WTC11 (cell line): ENCODE data around the gene PCGF2. TPM values are rescaled to one million over a fixed set of nuclear protein-coding genes. Genes with fewer than 3 reads are reported as not detected.

Source experiments
- ATAC-seq: fragments of 200-7000 bp; cut with Tn5 transposase; 2 replicates; pipeline ENCODE4 v1.10.0; 2021; ENCODE audit warnings: mild to moderate bottlenecking, moderate library complexity
- CTCF ChIA-PET: fragments of 300-600 bp; sonication (Branson Sonifier 250); formaldehyde crosslinking; loops from one replicate; lab custom pipeline; 2021; ENCODE audit warnings: antibody characterized with exemption; lab: Charles Lee
- POLR2A ChIA-PET: fragments of 350-600 bp; sonication (Branson Sonifier 250); formaldehyde crosslinking; loops from one replicate; lab custom pipeline; 2021; ENCODE audit warnings: antibody characterized with exemption; lab: Charles Lee
- DNase-seq: peaks from one replicate; pipeline ENCODE4 v3.0.0; 2021; ENCODE audit warnings: low spot score
- H3K27ac Mint-ChIP-seq: 2 replicates; pipeline ENCODE4 v1.8.0; 2021; ENCODE audit warnings: mixed read lengths
- H3K27me3 Mint-ChIP-seq: 2 replicates; pipeline ENCODE4 v1.8.0; 2021; ENCODE audit warnings: low read depth, mild to moderate bottlenecking, moderate library complexity, mixed read lengths
- H3K36me3 Mint-ChIP-seq: 2 replicates; pipeline ENCODE4 v1.8.0; 2021; ENCODE audit warnings: mixed read lengths
- H3K4me1 Mint-ChIP-seq: 2 replicates; pipeline ENCODE4 v1.8.0; 2022; ENCODE audit warnings: mixed read lengths
- H3K4me3 Mint-ChIP-seq: 2 replicates; pipeline ENCODE4 v1.8.0; 2021; ENCODE audit warnings: mild to moderate bottlenecking, moderate library complexity, mixed read lengths
- H3K9me3 Mint-ChIP-seq: 2 replicates; pipeline ENCODE4 v1.8.0; 2021; ENCODE audit warnings: mixed read lengths
- EMX1 ChIP-seq: fragments of 250-450 bp; sonication (Bioruptor Pico); IDR thresholded peaks from 2 replicates; pipeline ENCODE4 v1.8.0; 2021; ENCODE audit warnings: mild to moderate bottlenecking
- ETV6 ChIP-seq: sonication (generic); formaldehyde crosslinking; IDR thresholded peaks from 2 replicates; pipeline ENCODE4 v1.8.1; 2022; ENCODE audit warnings: mild to moderate bottlenecking, missing genetic modification reagents
- FOXK1 ChIP-seq: sonication (generic); formaldehyde crosslinking; IDR thresholded peaks from 2 replicates; pipeline ENCODE4 v1.8.0; 2022; ENCODE audit warnings: mild to moderate bottlenecking, moderate library complexity, missing genetic modification reagents
- GTF2I ChIP-seq: fragments of 250-450 bp; sonication (Bioruptor Pico); conservative IDR thresholded peaks from 2 replicates; pipeline ENCODE4 v1.4.0; 2021; ENCODE audit warnings: mild to moderate bottlenecking
- HMGA2 ChIP-seq: fragments of 250-450 bp; sonication (Bioruptor Pico); IDR thresholded peaks from 2 replicates; pipeline ENCODE4 v1.4.0; 2021; ENCODE audit warnings: mild to moderate bottlenecking, moderate library complexity
- SP1 ChIP-seq: sonication (generic); formaldehyde crosslinking; conservative IDR thresholded peaks from 2 replicates; pipeline ENCODE4 v1.8.1; 2022; ENCODE audit warnings: missing genetic modification reagents
- TCF7 ChIP-seq: sonication (generic); formaldehyde crosslinking; IDR thresholded peaks from 2 replicates; pipeline ENCODE4 v1.8.0; 2022; ENCODE audit warnings: mild to moderate bottlenecking, low read depth, missing genetic modification reagents, moderate library complexity
- ZNF423 ChIP-seq: fragments of 250-450 bp; sonication (Bioruptor Pico); IDR thresholded peaks from 2 replicates; pipeline ENCODE4 v2.1.2; 2022; ENCODE audit warnings: mild to moderate bottlenecking, moderate library complexity
- total RNA-seq: library from RNA; stranded (reverse); gene quantifications from 3 replicates; pipeline ENCODE4 v1.2.3, GENCODE V29; 2021
- TF ChIP-seq, protein P1 (sequence below): sonication (generic); formaldehyde crosslinking; IDR thresholded peaks from 2 replicates; pipeline ENCODE4 v1.8.0; 2022; ENCODE audit warnings: missing genetic modification reagents
- TF ChIP-seq, protein P2 (sequence below): sonication (generic); formaldehyde crosslinking; IDR thresholded peaks from 2 replicates; pipeline ENCODE4 v1.8.1; 2022; ENCODE audit warnings: mild to moderate bottlenecking, missing genetic modification reagents, moderate library complexity, borderline replicate concordance
- TF ChIP-seq, protein P3 (sequence below): sonication (generic); formaldehyde crosslinking; IDR thresholded peaks from 2 replicates; pipeline ENCODE4 v1.8.1; 2023; ENCODE audit warnings: mild to moderate bottlenecking, missing genetic modification reagents, moderate library complexity
- TF ChIP-seq, protein P4 (sequence below): sonication (generic); formaldehyde crosslinking; IDR thresholded peaks from 2 replicates; pipeline ENCODE4 v1.8.0; 2022; ENCODE audit warnings: mild to moderate bottlenecking, missing genetic modification reagents
- TF ChIP-seq, protein P5 (sequence below): sonication (generic); formaldehyde crosslinking; IDR thresholded peaks from 2 replicates; pipeline ENCODE4 v1.8.1; 2023; ENCODE audit warnings: mild to moderate bottlenecking, moderate library complexity, missing genetic modification reagents
- TF ChIP-seq, protein P6 (sequence below): sonication (generic); formaldehyde crosslinking; IDR thresholded peaks from 2 replicates; pipeline ENCODE4 v1.8.1; 2022; ENCODE audit warnings: mild to moderate bottlenecking, moderate library complexity, missing genetic modification reagents
- TF ChIP-seq, protein P7 (sequence below): sonication (generic); formaldehyde crosslinking; IDR thresholded peaks from 2 replicates; pipeline ENCODE4 v1.8.0; 2023; ENCODE audit warnings: missing genetic modification reagents, mild to moderate bottlenecking, borderline replicate concordance

PCGF2 gene
- total RNA-seq, 1 experiment from 2014 or later: 104 TPM

DNA sequence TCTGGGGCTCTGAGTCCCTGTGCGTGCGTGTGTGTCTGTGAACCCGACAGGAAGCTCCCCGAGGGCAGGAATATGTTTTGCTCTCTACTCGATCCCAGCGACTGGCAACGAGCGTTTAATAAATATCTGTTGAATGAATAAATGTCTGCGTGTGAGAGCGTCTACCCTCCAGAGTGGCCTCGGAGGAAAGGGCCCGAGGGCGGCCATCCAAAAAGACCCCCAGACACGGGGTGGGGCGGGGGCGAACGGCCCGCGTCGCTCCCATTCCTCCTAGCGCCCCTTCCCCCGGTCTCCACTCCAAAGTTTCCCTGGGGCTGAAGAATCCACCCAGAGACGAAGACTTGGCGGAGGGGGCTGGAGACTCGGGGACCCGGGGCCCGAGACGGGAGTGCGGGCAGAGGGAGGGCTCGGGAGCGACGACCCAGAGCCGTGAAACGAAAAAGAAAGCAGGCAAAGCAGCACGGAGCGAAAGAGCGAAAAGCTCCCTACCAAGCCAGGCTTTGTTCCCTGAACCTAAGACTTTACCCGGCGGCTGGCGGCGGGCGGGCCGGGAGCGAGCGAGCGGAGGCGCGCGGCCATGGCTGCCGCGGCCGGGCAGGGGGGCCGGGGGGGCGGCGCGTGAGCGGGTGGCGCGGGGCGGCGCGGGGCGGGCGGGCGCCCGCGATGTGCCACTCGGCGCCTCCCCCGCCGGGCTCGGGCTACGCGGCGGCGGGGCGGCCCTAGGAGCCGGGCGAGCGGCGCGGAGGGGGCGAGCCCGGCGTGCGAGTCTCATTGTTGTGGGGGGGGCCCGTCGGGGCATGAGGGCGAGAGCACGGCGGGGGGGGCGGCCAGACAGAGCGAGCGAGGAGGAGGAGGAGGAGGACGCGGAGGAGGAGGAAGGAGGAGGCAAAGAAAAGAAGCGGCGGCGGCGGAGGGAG lies 43.3 kb downstream of the PCGF2 start, which contains the start of gene MLLT6:
MLLT6 (plus strand) TSS at position 668 of the 917 bp plus-strand sequence. CDS start 360 bp downstream, outside the sequence.
- H3K27ac Mint-ChIP-seq: peak within 1 kb of the TSS; percentile 83
- TF ChIP-seq, protein P1, sequence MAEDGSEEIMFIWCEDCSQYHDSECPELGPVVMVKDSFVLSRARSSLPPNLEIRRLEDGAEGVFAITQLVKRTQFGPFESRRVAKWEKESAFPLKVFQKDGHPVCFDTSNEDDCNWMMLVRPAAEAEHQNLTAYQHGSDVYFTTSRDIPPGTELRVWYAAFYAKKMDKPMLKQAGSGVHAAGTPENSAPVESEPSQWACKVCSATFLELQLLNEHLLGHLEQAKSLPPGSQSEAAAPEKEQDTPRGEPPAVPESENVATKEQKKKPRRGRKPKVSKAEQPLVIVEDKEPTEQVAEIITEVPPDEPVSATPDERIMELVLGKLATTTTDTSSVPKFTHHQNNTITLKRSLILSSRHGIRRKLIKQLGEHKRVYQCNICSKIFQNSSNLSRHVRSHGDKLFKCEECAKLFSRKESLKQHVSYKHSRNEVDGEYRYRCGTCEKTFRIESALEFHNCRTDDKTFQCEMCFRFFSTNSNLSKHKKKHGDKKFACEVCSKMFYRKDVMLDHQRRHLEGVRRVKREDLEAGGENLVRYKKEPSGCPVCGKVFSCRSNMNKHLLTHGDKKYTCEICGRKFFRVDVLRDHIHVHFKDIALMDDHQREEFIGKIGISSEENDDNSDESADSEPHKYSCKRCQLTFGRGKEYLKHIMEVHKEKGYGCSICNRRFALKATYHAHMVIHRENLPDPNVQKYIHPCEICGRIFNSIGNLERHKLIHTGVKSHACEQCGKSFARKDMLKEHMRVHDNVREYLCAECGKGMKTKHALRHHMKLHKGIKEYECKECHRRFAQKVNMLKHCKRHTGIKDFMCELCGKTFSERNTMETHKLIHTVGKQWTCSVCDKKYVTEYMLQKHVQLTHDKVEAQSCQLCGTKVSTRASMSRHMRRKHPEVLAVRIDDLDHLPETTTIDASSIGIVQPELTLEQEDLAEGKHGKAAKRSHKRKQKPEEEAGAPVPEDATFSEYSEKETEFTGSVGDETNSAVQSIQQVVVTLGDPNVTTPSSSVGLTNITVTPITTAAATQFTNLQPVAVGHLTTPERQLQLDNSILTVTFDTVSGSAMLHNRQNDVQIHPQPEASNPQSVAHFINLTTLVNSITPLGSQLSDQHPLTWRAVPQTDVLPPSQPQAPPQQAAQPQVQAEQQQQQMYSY (CRISPR knock-in tag): peak; percentile 43; the same call in 1 of the 2 replicates
- 0 out of 2 replicates have a peak, but pooled peaks have one; percentile 4 for TF ChIP-seq TCF7 (CRISPR knock-in tag)
- no peak for TF ChIP-seq HMGA2 (CRISPR knock-in tag)
- H3K4me1 Mint-ChIP-seq: peaks cover 53% of the 10 kb centered on the region
- peaks cover 89% of the 10 kb centered on the region for H3K27me3 Mint-ChIP-seq
- H3K36me3 Mint-ChIP-seq: 0 out of 2 replicates have a peak, but pooled peaks cover 3% of the 10 kb centered on the region
- DNase-seq (peak; percentile 79), ATAC-seq (peak; percentile 19)
- ChIA-PET CTCF (interaction anchor here (0.7 to 4.9 kb wide), 9 partner anchors 14 to 281 kb away, joined by 3 to 28 read pairs (median 5); no protein-coding TSS in a partner anchor), POLR2A (interaction anchor here (1.1 to 4.2 kb wide), 4 partner anchors 11 to 253 kb away, joined by 3 to 15 read pairs (median 6); no protein-coding TSS in a partner anchor)
- peak within 1 kb of the TSS; percentile 88 for H3K4me3 Mint-ChIP-seq
- no peaks in the 10 kb centered on the region for H3K9me3 Mint-ChIP-seq

DNA sequence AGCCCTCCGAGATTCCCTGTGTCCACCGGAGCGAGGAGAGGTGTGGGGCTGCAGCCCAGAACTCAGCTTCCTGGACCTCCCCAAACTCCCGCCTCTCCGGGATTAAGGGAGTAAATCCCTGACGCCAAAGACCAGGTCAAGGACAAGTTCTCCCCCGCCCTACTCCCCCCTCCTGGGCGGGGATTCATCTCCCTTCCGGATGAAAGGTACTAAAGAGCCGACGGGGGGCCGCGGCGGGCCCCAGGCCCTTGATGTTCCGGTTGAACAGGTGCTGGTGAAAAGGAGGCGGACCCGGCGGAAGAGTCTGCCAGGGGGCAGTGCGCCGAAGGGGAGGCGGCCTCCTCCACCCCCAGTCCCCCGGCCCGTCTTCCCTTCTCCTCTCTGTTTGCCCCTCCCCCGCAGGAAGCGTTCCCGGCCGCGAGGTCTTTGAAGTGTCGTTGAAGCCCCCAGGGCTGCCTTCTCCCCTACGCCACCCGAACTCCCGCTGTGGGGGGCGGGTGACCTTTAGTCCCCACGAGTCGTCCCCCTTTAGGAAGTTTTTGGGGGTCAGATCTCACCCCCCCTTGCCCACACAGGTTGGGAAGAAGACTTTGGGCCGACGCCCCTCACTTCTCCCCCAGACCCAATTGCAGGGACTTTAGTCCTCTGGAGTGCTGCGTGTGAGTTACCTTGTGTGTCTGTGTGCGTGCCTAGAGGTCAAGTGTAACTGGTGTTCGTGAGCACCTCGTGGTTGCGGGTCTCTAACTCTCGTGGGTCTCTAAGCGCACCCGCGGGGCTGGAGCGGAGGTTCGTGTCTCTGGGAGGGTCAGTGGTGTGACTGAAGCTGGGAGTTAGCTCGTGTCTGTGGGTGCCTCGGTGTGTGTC lies 44.2 kb downstream of the PCGF2 start:
- CTCF ChIA-PET: interaction anchor here (1.0 to 4.9 kb wide), 7 partner anchors 15 to 280 kb away, joined by 3 to 28 read pairs (median 4); no protein-coding TSS in a partner anchor
- peak; percentile 46; the same call in 1 of the 2 replicates for TF ChIP-seq SP1 (CRISPR knock-in tag)
- TF ChIP-seq, protein P2, sequence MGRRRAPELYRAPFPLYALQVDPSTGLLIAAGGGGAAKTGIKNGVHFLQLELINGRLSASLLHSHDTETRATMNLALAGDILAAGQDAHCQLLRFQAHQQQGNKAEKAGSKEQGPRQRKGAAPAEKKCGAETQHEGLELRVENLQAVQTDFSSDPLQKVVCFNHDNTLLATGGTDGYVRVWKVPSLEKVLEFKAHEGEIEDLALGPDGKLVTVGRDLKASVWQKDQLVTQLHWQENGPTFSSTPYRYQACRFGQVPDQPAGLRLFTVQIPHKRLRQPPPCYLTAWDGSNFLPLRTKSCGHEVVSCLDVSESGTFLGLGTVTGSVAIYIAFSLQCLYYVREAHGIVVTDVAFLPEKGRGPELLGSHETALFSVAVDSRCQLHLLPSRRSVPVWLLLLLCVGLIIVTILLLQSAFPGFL: no peak
- TF ChIP-seq GTF2I (CRISPR knock-in tag): no peak
- TF ChIP-seq EMX1 (CRISPR knock-in tag): no peak
- TF ChIP-seq, protein P3, sequence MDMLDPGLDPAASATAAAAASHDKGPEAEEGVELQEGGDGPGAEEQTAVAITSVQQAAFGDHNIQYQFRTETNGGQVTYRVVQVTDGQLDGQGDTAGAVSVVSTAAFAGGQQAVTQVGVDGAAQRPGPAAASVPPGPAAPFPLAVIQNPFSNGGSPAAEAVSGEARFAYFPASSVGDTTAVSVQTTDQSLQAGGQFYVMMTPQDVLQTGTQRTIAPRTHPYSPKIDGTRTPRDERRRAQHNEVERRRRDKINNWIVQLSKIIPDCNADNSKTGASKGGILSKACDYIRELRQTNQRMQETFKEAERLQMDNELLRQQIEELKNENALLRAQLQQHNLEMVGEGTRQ: peak; percentile 29; the same call in 1 of the 2 replicates
- peak; percentile 37; the same call in 1 of the 2 replicates for TF ChIP-seq ETV6 (CRISPR knock-in tag)
- TF ChIP-seq, protein P4, sequence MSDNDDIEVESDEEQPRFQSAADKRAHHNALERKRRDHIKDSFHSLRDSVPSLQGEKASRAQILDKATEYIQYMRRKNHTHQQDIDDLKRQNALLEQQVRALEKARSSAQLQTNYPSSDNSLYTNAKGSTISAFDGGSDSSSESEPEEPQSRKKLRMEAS (CRISPR knock-in tag): peak; percentile 73
- TF ChIP-seq, protein P5, sequence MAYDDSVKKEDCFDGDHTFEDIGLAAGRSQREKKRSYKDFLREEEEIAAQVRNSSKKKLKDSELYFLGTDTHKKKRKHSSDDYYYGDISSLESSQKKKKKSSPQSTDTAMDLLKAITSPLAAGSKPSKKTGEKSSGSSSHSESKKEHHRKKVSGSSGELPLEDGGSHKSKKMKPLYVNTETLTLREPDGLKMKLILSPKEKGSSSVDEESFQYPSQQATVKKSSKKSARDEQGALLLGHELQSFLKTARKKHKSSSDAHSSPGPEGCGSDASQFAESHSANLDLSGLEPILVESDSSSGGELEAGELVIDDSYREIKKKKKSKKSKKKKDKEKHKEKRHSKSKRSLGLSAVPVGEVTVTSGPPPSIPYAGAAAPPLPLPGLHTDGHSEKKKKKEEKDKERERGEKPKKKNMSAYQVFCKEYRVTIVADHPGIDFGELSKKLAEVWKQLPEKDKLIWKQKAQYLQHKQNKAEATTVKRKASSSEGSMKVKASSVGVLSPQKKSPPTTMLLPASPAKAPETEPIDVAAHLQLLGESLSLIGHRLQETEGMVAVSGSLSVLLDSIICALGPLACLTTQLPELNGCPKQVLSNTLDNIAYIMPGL: 0 out of 2 replicates have a peak, but pooled peaks have one; percentile 30
- TF ChIP-seq TCF7 (CRISPR knock-in tag): 0 out of 2 replicates have a peak, but pooled peaks have one; percentile 27
- TF ChIP-seq, protein P6, sequence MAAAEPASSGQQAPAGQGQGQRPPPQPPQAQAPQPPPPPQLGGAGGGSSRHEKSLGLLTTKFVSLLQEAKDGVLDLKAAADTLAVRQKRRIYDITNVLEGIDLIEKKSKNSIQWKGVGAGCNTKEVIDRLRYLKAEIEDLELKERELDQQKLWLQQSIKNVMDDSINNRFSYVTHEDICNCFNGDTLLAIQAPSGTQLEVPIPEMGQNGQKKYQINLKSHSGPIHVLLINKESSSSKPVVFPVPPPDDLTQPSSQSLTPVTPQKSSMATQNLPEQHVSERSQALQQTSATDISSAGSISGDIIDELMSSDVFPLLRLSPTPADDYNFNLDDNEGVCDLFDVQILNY: peak; percentile 87
- TF ChIP-seq FOXK1 (CRISPR knock-in tag): peak; percentile 34; the same call in 1 of the 2 replicates
- TF ChIP-seq ZNF423 (CRISPR knock-in tag): peak; percentile 58; the same call in 1 of the 2 replicates
- TF ChIP-seq, protein P7, sequence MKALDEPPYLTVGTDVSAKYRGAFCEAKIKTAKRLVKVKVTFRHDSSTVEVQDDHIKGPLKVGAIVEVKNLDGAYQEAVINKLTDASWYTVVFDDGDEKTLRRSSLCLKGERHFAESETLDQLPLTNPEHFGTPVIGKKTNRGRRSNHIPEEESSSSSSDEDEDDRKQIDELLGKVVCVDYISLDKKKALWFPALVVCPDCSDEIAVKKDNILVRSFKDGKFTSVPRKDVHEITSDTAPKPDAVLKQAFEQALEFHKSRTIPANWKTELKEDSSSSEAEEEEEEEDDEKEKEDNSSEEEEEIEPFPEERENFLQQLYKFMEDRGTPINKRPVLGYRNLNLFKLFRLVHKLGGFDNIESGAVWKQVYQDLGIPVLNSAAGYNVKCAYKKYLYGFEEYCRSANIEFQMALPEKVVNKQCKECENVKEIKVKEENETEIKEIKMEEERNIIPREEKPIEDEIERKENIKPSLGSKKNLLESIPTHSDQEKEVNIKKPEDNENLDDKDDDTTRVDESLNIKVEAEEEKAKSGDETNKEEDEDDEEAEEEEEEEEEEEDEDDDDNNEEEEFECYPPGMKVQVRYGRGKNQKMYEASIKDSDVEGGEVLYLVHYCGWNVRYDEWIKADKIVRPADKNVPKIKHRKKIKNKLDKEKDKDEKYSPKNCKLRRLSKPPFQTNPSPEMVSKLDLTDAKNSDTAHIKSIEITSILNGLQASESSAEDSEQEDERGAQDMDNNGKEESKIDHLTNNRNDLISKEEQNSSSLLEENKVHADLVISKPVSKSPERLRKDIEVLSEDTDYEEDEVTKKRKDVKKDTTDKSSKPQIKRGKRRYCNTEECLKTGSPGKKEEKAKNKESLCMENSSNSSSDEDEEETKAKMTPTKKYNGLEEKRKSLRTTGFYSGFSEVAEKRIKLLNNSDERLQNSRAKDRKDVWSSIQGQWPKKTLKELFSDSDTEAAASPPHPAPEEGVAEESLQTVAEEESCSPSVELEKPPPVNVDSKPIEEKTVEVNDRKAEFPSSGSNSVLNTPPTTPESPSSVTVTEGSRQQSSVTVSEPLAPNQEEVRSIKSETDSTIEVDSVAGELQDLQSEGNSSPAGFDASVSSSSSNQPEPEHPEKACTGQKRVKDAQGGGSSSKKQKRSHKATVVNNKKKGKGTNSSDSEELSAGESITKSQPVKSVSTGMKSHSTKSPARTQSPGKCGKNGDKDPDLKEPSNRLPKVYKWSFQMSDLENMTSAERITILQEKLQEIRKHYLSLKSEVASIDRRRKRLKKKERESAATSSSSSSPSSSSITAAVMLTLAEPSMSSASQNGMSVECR: peak; percentile 25; the same call in 1 of the 2 replicates

More for the DNA sequence above, 44.2 kb downstream of the PCGF2 start:
- H3K4me3 Mint-ChIP-seq: peak overlapping the region; percentile 88
- peak; percentile 98 for DNase-seq
- POLR2A ChIA-PET: interaction anchor here (1.1 to 4.2 kb wide), 3 partner anchors 12 to 252 kb away, joined by 5 to 15 read pairs (median 6); no protein-coding TSS in a partner anchor
- peak; percentile 63 for ATAC-seq
- peaks cover 89% of the 10 kb centered on the region for H3K27me3 Mint-ChIP-seq
- 0 out of 2 replicates have a peak, but pooled peaks cover 3% of the 10 kb centered on the region for H3K36me3 Mint-ChIP-seq
- peaks cover 54% of the 10 kb centered on the region for H3K4me1 Mint-ChIP-seq
- peak overlapping the region; percentile 86 for H3K27ac Mint-ChIP-seq
- no peaks in the 10 kb centered on the region for H3K9me3 Mint-ChIP-seq
